HL-60 (cell line): Measurements from ENCODE around the gene FAM167B.

Experiments used
- CTCF ChIP-seq: IDR thresholded peaks from one replicate; pipeline ENCODE4 v1.5.1; 2011; ENCODE audit warnings: low read length, control low read depth, inconsistent platforms; ENCODE audit not compliant: insufficient read depth
- POLR2AphosphoS5 ChIP-seq: IDR thresholded peaks from 2 replicates; pipeline ENCODE4 v1.6.1; 2012; ENCODE audit warnings: low read depth
- TF ChIP-seq, protein P1 (sequence below): IDR thresholded peaks from 2 replicates; pipeline ENCODE4 v1.6.1; 2012; ENCODE audit warnings: low read depth; ENCODE audit not compliant: insufficient replicate concordance

GRCh38 chr1:32241001-32241763, 5.8 kb upstream of the FAM167B start:
- TF ChIP-seq CTCF (no peak), POLR2AphosphoS5 (no peak)
- TF ChIP-seq, protein P1, sequence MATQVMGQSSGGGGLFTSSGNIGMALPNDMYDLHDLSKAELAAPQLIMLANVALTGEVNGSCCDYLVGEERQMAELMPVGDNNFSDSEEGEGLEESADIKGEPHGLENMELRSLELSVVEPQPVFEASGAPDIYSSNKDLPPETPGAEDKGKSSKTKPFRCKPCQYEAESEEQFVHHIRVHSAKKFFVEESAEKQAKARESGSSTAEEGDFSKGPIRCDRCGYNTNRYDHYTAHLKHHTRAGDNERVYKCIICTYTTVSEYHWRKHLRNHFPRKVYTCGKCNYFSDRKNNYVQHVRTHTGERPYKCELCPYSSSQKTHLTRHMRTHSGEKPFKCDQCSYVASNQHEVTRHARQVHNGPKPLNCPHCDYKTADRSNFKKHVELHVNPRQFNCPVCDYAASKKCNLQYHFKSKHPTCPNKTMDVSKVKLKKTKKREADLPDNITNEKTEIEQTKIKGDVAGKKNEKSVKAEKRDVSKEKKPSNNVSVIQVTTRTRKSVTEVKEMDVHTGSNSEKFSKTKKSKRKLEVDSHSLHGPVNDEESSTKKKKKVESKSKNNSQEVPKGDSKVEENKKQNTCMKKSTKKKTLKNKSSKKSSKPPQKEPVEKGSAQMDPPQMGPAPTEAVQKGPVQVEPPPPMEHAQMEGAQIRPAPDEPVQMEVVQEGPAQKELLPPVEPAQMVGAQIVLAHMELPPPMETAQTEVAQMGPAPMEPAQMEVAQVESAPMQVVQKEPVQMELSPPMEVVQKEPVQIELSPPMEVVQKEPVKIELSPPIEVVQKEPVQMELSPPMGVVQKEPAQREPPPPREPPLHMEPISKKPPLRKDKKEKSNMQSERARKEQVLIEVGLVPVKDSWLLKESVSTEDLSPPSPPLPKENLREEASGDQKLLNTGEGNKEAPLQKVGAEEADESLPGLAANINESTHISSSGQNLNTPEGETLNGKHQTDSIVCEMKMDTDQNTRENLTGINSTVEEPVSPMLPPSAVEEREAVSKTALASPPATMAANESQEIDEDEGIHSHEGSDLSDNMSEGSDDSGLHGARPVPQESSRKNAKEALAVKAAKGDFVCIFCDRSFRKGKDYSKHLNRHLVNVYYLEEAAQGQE, result no peak
